HTERT RPE-1 (cell line): ENCODE measurements around the gene S100A3.

Experiments used
- in situ Hi-C: fragments of 300-500 bp; cut with MboI; formaldehyde crosslinking; loops from 4 replicates; pipeline ENCODE4 v1.14.3; 2020; ENCODE audit warnings: low sequenced_read_pairs

Gene S100A3

GRCh38 chr1:153549741-153550397, 811 bp upstream of the S100A3 start:
- in situ Hi-C loops, result no loop called here

GRCh38 chr1:153547560-153548551, 1.2 kb downstream of the S100A3 start:
- in situ Hi-C loops, result no loop called here

- in situ Hi-C loops, result no loop called here
These were observed 2.1 kb downstream of the S100A3 start for GRCh38 chr1:153546796-153547559.

- in situ Hi-C loops, result no loop called here
These were observed 2.7 kb downstream of the S100A3 start for GRCh38 chr1:153546371-153546770.

GRCh38 chr1:153545067-153546055, 3.7 kb downstream of the S100A3 start, which contains the start of gene S100A4:
Gene S100A4, minus strand, starts transcription at chr1:153545806. Its CDS starts 1,012 bp downstream, at chr1:153544794.
- in situ Hi-C loops, result no loop called here

GRCh38 chr1:153544453-153545066, 4.5 kb downstream of the S100A3 start:
- in situ Hi-C loops, result no loop called here

GRCh38 chr1:153543736-153544135, 5.3 kb downstream of the S100A3 start:
- in situ Hi-C loops, result no loop called here

- in situ Hi-C loops, result no loop called here
These were observed 5.9 kb downstream of the S100A3 start for GRCh38 chr1:153542956-153543711.

GRCh38 chr1:153541641-153542590, 7.1 kb downstream of the S100A3 start:
- in situ Hi-C loops, result no loop called here

- in situ Hi-C loops, result no loop called here
These were observed 8.4 kb downstream of the S100A3 start, which contains the start of gene S100A5 for GRCh38 chr1:153540394-153541361. Gene S100A5, minus strand, starts transcription at chr1:153540934. Its CDS starts 743 bp downstream, at chr1:153540191.

GRCh38 chr1:153539395-153540093, 9.5 kb downstream of the S100A3 start:
- in situ Hi-C loops, result no loop called here

- in situ Hi-C loops, result no loop called here
These were observed 10.7 kb downstream of the S100A3 start for GRCh38 chr1:153538315-153538821.

GRCh38 chr1:153537376-153537730, 11.7 kb downstream of the S100A3 start:
- in situ Hi-C loops, result no loop called here

- in situ Hi-C loops, result no loop called here
These were observed 12.2 kb downstream of the S100A3 start for GRCh38 chr1:153536671-153537375.
